ENCODE measurements around the gene RIMS3.
"Not testable (repeated sequence)": the region's sequence is repeated elsewhere in the genome, so short reads cannot be mapped to it uniquely, and the experiment has no call there.

The RIMS3 gene

GRCh38 chr1:40592107-40592803 lies 73.2 kb downstream of the RIMS3 start:
- H3K4me1 ChIP-seq (ENCODE audit: control insufficient read depth, insufficient read depth, low read length): no peaks in the 10 kb centered on the region
- H3K27me3 ChIP-seq (ENCODE audit: control insufficient read depth in 1 of 2, insufficient read depth in 2 of 2, low read length in 2 of 2): no peaks in the 10 kb centered on the region
- no peak overlapping the region for H3K27ac ChIP-seq (ENCODE audit: low read length)
- H3K9me3 ChIP-seq (ENCODE audit: control insufficient read depth in 2 of 2, low read length in 2 of 2): no peaks in the 10 kb centered on the region
- H3K4me3 ChIP-seq (ENCODE audit: low read length in 2 of 2): no peak overlapping the region
- H3K36me3 ChIP-seq (ENCODE audit: control insufficient read depth in 2 of 2, insufficient read depth in 2 of 2, low read length in 2 of 2): no peaks in the 10 kb centered on the region
- no peak overlapping the region for H3K9ac ChIP-seq (ENCODE audit: low read length in 2 of 2)

GRCh38 chr1:40588586-40588985 lies 76.9 kb downstream of the RIMS3 start:
- Histone ChIP-seq H3K9me3 (ENCODE audit: control insufficient read depth in 2 of 2, low read length in 2 of 2) (no peaks in the 10 kb centered on the region), H3K4me3 (ENCODE audit: low read length in 2 of 2) (no peak overlapping the region), H3K27me3 (ENCODE audit: control insufficient read depth in 1 of 2, insufficient read depth in 2 of 2, low read length in 2 of 2) (no peaks in the 10 kb centered on the region), H3K36me3 (ENCODE audit: control insufficient read depth in 2 of 2, insufficient read depth in 2 of 2, low read length in 2 of 2) (no peaks in the 10 kb centered on the region), H3K4me1 (ENCODE audit: control insufficient read depth, insufficient read depth, low read length) (no peaks in the 10 kb centered on the region), H3K27ac (ENCODE audit: low read length) (no peak overlapping the region), H3K9ac (ENCODE audit: low read length in 2 of 2) (no peak overlapping the region)

- H3K4me1 ChIP-seq (ENCODE audit: control insufficient read depth, insufficient read depth, low read length): no peaks in the 10 kb centered on the region
- no peaks in the 10 kb centered on the region for H3K36me3 ChIP-seq (ENCODE audit: control insufficient read depth in 2 of 2, insufficient read depth in 2 of 2, low read length in 2 of 2)
- no peaks in the 10 kb centered on the region for H3K9me3 ChIP-seq (ENCODE audit: control insufficient read depth in 2 of 2, low read length in 2 of 2)
- H3K27ac ChIP-seq (ENCODE audit: low read length): no peak overlapping the region
- no peak overlapping the region for H3K4me3 ChIP-seq (ENCODE audit: low read length in 2 of 2)
- H3K27me3 ChIP-seq (ENCODE audit: control insufficient read depth in 1 of 2, insufficient read depth in 2 of 2, low read length in 2 of 2): no peaks in the 10 kb centered on the region
- H3K9ac ChIP-seq (ENCODE audit: low read length in 2 of 2): no peak overlapping the region
Observed at GRCh38 chr1:40583980-40584379, 81.5 kb downstream of the RIMS3 start.

- H3K36me3 ChIP-seq (ENCODE audit: control insufficient read depth in 2 of 2, insufficient read depth in 2 of 2, low read length in 2 of 2): no peaks in the 10 kb centered on the region
- H3K27me3 ChIP-seq (ENCODE audit: control insufficient read depth in 1 of 2, insufficient read depth in 2 of 2, low read length in 2 of 2): no peaks in the 10 kb centered on the region
- H3K9ac ChIP-seq (ENCODE audit: low read length in 2 of 2): no peak overlapping the region
- H3K9me3 ChIP-seq (ENCODE audit: control insufficient read depth in 2 of 2, low read length in 2 of 2): no peaks in the 10 kb centered on the region
- no peak overlapping the region for H3K4me3 ChIP-seq (ENCODE audit: low read length in 2 of 2)
- no peak overlapping the region for H3K27ac ChIP-seq (ENCODE audit: low read length)
- no peaks in the 10 kb centered on the region for H3K4me1 ChIP-seq (ENCODE audit: control insufficient read depth, insufficient read depth, low read length)
Observed at GRCh38 chr1:40582116-40582515, 83.4 kb downstream of the RIMS3 start.

- Histone ChIP-seq H3K4me1 (ENCODE audit: control insufficient read depth, insufficient read depth, low read length) (no peaks in the 10 kb centered on the region), H3K9ac (ENCODE audit: low read length in 2 of 2) (no peak overlapping the region), H3K9me3 (ENCODE audit: control insufficient read depth in 2 of 2, low read length in 2 of 2) (no peaks in the 10 kb centered on the region), H3K27ac (ENCODE audit: low read length) (no peak overlapping the region), H3K36me3 (ENCODE audit: control insufficient read depth in 2 of 2, insufficient read depth in 2 of 2, low read length in 2 of 2) (no peaks in the 10 kb centered on the region), H3K27me3 (ENCODE audit: control insufficient read depth in 1 of 2, insufficient read depth in 2 of 2, low read length in 2 of 2) (no peaks in the 10 kb centered on the region), H3K4me3 (ENCODE audit: low read length in 2 of 2) (no peak overlapping the region)
Observed at GRCh38 chr1:40575336-40575735, 90.1 kb downstream of the RIMS3 start.

GRCh38 chr1:40574805-40575204 lies 90.7 kb downstream of the RIMS3 start:
- H3K27ac ChIP-seq (ENCODE audit: low read length); H3K4me3 ChIP-seq (ENCODE audit: low read length in 2 of 2); H3K9me3 ChIP-seq (ENCODE audit: control insufficient read depth in 2 of 2, low read length in 2 of 2); H3K27me3 ChIP-seq (ENCODE audit: control insufficient read depth in 1 of 2, insufficient read depth in 2 of 2, low read length in 2 of 2); H3K4me1 ChIP-seq (ENCODE audit: control insufficient read depth, insufficient read depth, low read length); H3K9ac ChIP-seq (ENCODE audit: low read length in 2 of 2); H3K36me3 ChIP-seq (ENCODE audit: control insufficient read depth in 2 of 2, insufficient read depth in 2 of 2, low read length in 2 of 2): not testable (repeated sequence)
